Loucy (cell line): Measurements from ENCODE around the gene SPATA2L.

Experiments
- EZH2phosphoT487 ChIP-seq: fragments of 200-600 bp; IDR thresholded peaks from 2 replicates; pipeline ENCODE4 v1.6.1; 2018; ENCODE audit warnings: antibody characterized with exemption, mild to moderate bottlenecking, moderate library complexity, borderline replicate concordance
- TF ChIP-seq, protein P1 (sequence below): fragments of 200-600 bp; sonication (generic); conservative IDR thresholded peaks from 2 replicates; pipeline ENCODE4 v1.5.1; 2014; ENCODE audit warnings: mild to moderate bottlenecking, antibody characterized with exemption, low read length

DNA sequence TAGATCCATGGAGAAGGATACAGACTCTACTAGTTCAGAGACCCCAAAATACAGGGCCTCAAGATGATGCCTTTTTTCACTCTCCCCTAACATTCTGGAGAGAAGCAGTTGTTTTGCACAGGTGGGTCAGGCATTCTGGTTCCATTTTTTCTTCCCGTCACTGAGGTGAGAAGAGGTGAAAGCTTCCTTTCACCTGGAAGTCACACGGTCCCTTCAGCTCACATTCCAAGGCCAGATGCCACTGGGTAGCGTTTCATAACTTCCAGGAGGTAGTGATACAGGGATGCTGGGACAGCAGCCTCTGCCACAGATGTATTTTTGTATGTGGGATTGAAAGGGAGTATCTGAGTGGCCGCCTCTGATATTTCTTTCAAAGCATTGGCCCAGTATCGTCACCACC, 13.1 kb downstream of the SPATA2L start:
- TF ChIP-seq, protein P1, sequence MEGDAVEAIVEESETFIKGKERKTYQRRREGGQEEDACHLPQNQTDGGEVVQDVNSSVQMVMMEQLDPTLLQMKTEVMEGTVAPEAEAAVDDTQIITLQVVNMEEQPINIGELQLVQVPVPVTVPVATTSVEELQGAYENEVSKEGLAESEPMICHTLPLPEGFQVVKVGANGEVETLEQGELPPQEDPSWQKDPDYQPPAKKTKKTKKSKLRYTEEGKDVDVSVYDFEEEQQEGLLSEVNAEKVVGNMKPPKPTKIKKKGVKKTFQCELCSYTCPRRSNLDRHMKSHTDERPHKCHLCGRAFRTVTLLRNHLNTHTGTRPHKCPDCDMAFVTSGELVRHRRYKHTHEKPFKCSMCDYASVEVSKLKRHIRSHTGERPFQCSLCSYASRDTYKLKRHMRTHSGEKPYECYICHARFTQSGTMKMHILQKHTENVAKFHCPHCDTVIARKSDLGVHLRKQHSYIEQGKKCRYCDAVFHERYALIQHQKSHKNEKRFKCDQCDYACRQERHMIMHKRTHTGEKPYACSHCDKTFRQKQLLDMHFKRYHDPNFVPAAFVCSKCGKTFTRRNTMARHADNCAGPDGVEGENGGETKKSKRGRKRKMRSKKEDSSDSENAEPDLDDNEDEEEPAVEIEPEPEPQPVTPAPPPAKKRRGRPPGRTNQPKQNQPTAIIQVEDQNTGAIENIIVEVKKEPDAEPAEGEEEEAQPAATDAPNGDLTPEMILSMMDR: no peak
- TF ChIP-seq EZH2phosphoT487: no peak
